ENCODE measurements around the gene RPTOR. TPM values are rescaled to one million over a fixed set of nuclear protein-coding genes. Genes with fewer than 3 reads are reported as not detected.

Gene RPTOR
- total and polyA plus RNA-seq, 3 experiments from 2014 or later: 7.9 to 69.4 (median 63.9) TPM

- H3K36me3 ChIP-seq (ENCODE audit: insufficient read depth, low read length): peaks cover 9% of the 10 kb centered on the region
- CTCF ChIA-PET: no interaction called here
- H3K27ac Mint-ChIP-seq: no peak overlapping the region
Measured at GRCh38 chr17:80948019-80948975, 403.7 kb downstream of the RPTOR start.

GRCh38 chr17:80948976-80949450, 404.4 kb downstream of the RPTOR start:
- H3K9me3 Mint-ChIP-seq: no peaks in the 10 kb centered on the region
- H3K27ac Mint-ChIP-seq: no peak overlapping the region
- no peaks in the 10 kb centered on the region for H3K27me3 Mint-ChIP-seq
- ChIA-PET POLR2A (no interaction called here), CTCF (no interaction called here)
- Histone ChIP-seq H3K27ac (ENCODE audit: low read depth, low read length) (no peak overlapping the region), H3K27me3 (ENCODE audit: insufficient read depth, low read length, poor library complexity, severe bottlenecking) (no peaks in the 10 kb centered on the region), H3K4me1 (ENCODE audit: insufficient read depth, low read length) (no peaks in the 10 kb centered on the region), H3K4me3 (ENCODE audit: low read length) (no peak overlapping the region), H3K9me3 (ENCODE audit: low read length) (no peaks in the 10 kb centered on the region), H3K36me3 (ENCODE audit: insufficient read depth, low read length) (peaks cover 9% of the 10 kb centered on the region)
- no peak overlapping the region for H3K4me3 Mint-ChIP-seq
- peak in 1 of 5 donors; percentile 3 for DNase-seq
- no peaks in the 10 kb centered on the region for H3K4me1 Mint-ChIP-seq
- H3K36me3 Mint-ChIP-seq: peaks cover 11 to 75% (median 12%) of the 10 kb centered on the region in 3 donors

More at GRCh38 chr17:80948019-80948975, 403.7 kb downstream of the RPTOR start:
- Mint-ChIP-seq H3K4me3 (no peak overlapping the region), H3K36me3 (peaks cover 11 to 72% (median 13%) of the 10 kb centered on the region in 3 donors), H3K9me3 (no peaks in the 10 kb centered on the region), H3K4me1 (no peaks in the 10 kb centered on the region), H3K27me3 (no peaks in the 10 kb centered on the region)
- no peaks in the 10 kb centered on the region for H3K4me1 ChIP-seq (ENCODE audit: insufficient read depth, low read length)
- H3K27me3 ChIP-seq (ENCODE audit: insufficient read depth, low read length, poor library complexity, severe bottlenecking): no peaks in the 10 kb centered on the region
- H3K4me3 ChIP-seq (ENCODE audit: low read length): no peak overlapping the region
- H3K9me3 ChIP-seq (ENCODE audit: low read length): no peaks in the 10 kb centered on the region
- H3K27ac ChIP-seq (ENCODE audit: low read depth, low read length): no peak overlapping the region
- DNase-seq: peak in 1 of 5 donors; percentile 21
- POLR2A ChIA-PET: no interaction called here

- Histone ChIP-seq H3K27me3 (ENCODE audit: insufficient read depth, low read length, poor library complexity, severe bottlenecking) (no peaks in the 10 kb centered on the region), H3K4me1 (ENCODE audit: insufficient read depth, low read length) (no peaks in the 10 kb centered on the region), H3K9me3 (ENCODE audit: low read length) (no peaks in the 10 kb centered on the region), H3K27ac (ENCODE audit: low read depth, low read length) (no peak overlapping the region), H3K36me3 (ENCODE audit: insufficient read depth, low read length) (peaks cover 9% of the 10 kb centered on the region), H3K4me3 (ENCODE audit: low read length) (no peak overlapping the region)
- Mint-ChIP-seq H3K36me3 (peaks cover 10 to 73% (median 11%) of the 10 kb centered on the region in 3 donors), H3K9me3 (no peaks in the 10 kb centered on the region), H3K4me3 (no peak overlapping the region), H3K27me3 (no peaks in the 10 kb centered on the region), H3K27ac (no peak overlapping the region), H3K4me1 (no peaks in the 10 kb centered on the region)
- DNase-seq: no peak
- CTCF ChIA-PET: no interaction called here
- POLR2A ChIA-PET: no interaction called here
Measured at GRCh38 chr17:80949451-80950421, 405.1 kb downstream of the RPTOR start.

GRCh38 chr17:80950466-80951120, 406.0 kb downstream of the RPTOR start:
- DNase-seq: no peak
- Histone ChIP-seq H3K9me3 (ENCODE audit: low read length) (no peaks in the 10 kb centered on the region), H3K4me3 (ENCODE audit: low read length) (no peak overlapping the region), H3K4me1 (ENCODE audit: insufficient read depth, low read length) (no peaks in the 10 kb centered on the region), H3K27me3 (ENCODE audit: insufficient read depth, low read length, poor library complexity, severe bottlenecking) (no peaks in the 10 kb centered on the region), H3K27ac (ENCODE audit: low read depth, low read length) (no peak overlapping the region), H3K36me3 (ENCODE audit: insufficient read depth, low read length) (peaks cover 9% of the 10 kb centered on the region)
- Mint-ChIP-seq H3K27me3 (no peaks in the 10 kb centered on the region), H3K4me1 (no peaks in the 10 kb centered on the region), H3K9me3 (no peaks in the 10 kb centered on the region), H3K4me3 (no peak overlapping the region), H3K36me3 (peaks cover 11 to 78% (median 12%) of the 10 kb centered on the region in 3 donors), H3K27ac (no peak overlapping the region)
- POLR2A ChIA-PET: no interaction called here
- CTCF ChIA-PET: no interaction called here

GRCh38 chr17:80951121-80952090, 406.8 kb downstream of the RPTOR start:
- Mint-ChIP-seq H3K36me3 (peaks cover 4 to 72% (median 6%) of the 10 kb centered on the region in 3 donors), H3K4me1 (no peaks in the 10 kb centered on the region), H3K4me3 (no peak overlapping the region), H3K27ac (no peak overlapping the region), H3K27me3 (no peaks in the 10 kb centered on the region), H3K9me3 (no peaks in the 10 kb centered on the region)
- Histone ChIP-seq H3K27me3 (ENCODE audit: insufficient read depth, low read length, poor library complexity, severe bottlenecking) (no peaks in the 10 kb centered on the region), H3K27ac (ENCODE audit: low read depth, low read length) (no peak overlapping the region), H3K9me3 (ENCODE audit: low read length) (no peaks in the 10 kb centered on the region), H3K4me1 (ENCODE audit: insufficient read depth, low read length) (no peaks in the 10 kb centered on the region), H3K36me3 (ENCODE audit: insufficient read depth, low read length) (peaks cover 3% of the 10 kb centered on the region), H3K4me3 (ENCODE audit: low read length) (no peak overlapping the region)
- POLR2A ChIA-PET: interaction anchor here (0.5 kb wide), 1 partner anchor 335 kb away, joined by 5 read pairs; no protein-coding TSS in a partner anchor
- no peak for DNase-seq
- CTCF ChIA-PET: no interaction called here

GRCh38 chr17:80952291-80952690, 407.7 kb downstream of the RPTOR start:
- H3K36me3 ChIP-seq (ENCODE audit: insufficient read depth, low read length): no peaks in the 10 kb centered on the region
- Mint-ChIP-seq H3K4me3 (no peak overlapping the region), H3K27me3 (no peaks in the 10 kb centered on the region), H3K4me1 (no peaks in the 10 kb centered on the region), H3K9me3 (no peaks in the 10 kb centered on the region), H3K27ac (no peak overlapping the region), H3K36me3 (peaks cover 0 to 63% (median 2%) of the 10 kb centered on the region in 3 donors)
- H3K4me3 ChIP-seq (ENCODE audit: low read length): no peak overlapping the region
- H3K4me1 ChIP-seq (ENCODE audit: insufficient read depth, low read length): no peaks in the 10 kb centered on the region
- no peaks in the 10 kb centered on the region for H3K9me3 ChIP-seq (ENCODE audit: low read length)
- DNase-seq: no peak
- no peaks in the 10 kb centered on the region for H3K27me3 ChIP-seq (ENCODE audit: insufficient read depth, low read length, poor library complexity, severe bottlenecking)
- H3K27ac ChIP-seq (ENCODE audit: low read depth, low read length): no peak overlapping the region
- ChIA-PET CTCF (no interaction called here), POLR2A (no interaction called here)

All from CD8-positive, alpha-beta memory T cell (primary cell).